Ammon's horn (tissue), 1 donor: ENCODE data around the gene HOXC4.
"Not testable (repeated sequence)": the region's sequence is repeated elsewhere in the genome, so short reads cannot be mapped to it uniquely, and the experiment has no call there.

Source experiments
- DNase-seq: peaks from one replicate; pipeline ENCODE4 v3.0.0-alpha.2; 2016; ENCODE audit warnings: low spot score

The HOXC4 gene

GRCh38 chr12:54058128-54058768 lies 4.6 kb downstream of the HOXC4 start:
- no peak for DNase-seq

- DNase-seq: no peak
Observed at GRCh38 chr12:54059668-54060067, 6.0 kb downstream of the HOXC4 start.

DNA sequence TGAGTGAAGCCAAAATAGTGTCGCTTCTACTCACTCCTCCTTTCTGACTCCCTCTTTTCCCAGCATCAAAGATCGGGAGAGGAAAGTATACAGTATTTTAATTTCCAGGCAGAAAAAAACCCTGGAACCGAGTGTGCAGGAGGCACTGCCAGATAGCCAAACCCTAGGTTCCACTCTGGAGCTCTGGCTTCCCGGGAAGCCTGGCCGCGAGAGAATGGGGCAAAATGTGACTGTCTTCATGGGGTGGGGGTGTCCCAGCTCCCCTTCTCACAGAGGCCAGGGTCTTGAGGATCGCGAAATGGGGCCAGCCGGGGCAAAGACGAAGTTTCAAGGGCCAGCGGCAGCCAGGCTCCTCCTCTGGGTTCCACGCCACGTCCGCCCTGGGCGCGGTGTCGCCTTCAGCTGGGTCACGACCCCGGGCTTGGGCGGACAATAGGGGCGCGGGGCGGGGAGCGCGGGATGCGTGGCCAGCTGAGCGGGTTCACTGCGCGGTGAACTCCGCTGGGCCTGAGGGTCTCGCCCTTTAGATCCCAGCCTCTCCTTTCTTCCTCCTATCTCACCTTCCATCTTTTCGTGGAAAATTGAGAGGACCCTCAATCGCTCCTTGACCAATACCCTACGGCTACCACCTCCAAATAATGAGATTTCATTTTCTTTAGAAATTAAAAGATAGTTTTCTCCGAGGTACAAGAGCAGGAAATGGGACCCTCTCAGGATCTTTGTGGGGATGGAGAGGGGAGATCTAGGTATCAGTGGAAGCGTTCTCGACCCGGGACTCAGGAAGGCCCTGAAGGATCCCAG lies 6.7 kb downstream of the HOXC4 start:
- DNase-seq: no peak

GRCh38 chr12:54060975-54061778 lies 7.5 kb downstream of the HOXC4 start:
- no peak for DNase-seq

DNA sequence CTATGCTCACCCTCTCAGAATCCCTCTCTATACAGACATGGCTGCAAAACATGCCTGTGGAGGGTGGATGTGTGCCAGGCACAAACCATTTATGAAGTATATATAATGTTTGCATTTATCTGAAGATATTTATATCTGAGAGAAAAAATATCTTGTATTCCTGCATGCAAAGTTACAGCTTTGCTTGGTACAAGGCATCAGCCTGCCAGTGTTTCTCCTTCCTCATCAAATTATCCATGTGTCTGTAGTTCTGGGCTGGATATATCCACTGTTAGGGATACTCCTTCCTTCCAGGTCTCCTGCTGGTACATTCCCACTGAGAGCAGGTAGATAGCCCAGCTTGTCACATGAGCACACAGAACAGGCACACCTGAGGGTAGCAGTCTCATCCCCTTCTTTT lies 12.0 kb downstream of the HOXC4 start:
- DNase-seq: no peak

DNA sequence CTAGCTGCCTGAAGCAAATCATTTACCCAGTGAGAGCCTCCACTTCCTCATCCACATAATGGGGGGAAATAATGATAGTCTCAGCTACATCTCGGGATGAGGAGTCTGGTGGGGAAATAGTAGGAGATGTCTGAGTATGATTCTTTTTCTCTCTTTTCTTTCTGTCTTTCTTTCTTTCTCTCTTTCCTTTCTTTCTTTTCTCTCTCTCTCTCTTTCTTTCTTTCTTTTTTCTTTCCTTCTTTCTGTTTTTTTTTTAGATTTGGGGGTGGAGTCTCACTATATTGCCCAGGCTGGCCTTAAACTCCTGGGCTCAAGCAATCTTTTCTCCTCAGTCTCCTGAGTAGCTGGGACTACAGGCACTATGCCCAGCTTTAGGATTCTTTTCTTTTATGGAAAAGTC lies 12.8 kb downstream of the HOXC4 start:
- DNase-seq: no peak

DNA sequence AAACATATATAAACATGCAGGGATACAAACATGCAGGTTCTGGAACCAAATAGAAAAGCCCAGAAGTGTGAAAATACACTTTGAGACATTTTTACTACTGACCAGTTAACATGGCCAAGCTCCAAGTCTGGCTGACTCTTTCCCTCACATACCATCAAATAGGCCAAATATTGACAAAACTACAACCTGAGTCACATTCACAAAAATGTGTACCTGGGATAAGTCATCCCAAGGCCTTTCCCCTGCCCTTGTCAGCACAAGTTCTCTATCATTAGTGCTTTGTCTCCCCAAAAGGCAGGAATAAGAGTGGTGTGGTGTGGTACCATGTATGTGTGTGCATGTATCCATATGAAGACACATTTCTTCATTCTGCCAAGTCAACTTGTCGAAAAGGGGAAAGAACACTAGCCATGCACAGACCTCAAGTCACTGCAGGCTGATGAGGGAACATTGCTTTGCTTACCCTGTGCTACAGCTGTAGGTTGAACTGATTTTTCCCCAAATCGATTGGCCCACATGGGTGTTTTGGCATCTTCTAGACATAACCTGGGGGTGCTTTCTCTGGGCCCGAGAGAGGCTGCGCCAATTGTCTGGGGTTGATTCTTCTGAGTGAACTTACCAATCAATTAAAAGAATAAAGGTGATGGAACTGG lies 14.9 kb downstream of the HOXC4 start:
- no peak for DNase-seq

DNA sequence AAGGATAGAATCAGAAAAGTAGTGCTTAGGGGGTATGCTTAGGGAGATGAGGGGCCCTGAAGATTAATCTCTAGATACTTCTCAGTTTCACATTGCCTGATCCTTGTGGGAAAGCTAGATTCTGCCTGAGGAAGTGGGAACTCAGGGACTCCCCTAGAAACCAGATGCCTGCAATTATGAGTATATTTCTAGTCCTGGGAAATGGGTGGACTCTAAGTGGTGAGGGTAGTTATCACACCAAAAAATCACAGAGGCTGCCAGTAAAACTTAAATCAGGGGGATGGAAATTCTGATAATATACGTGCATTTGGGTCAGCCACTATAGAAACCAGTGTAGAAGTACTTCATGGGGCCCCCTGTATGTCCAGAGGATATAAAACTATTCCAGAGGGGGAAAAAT lies 18.3 kb downstream of the HOXC4 start:
- DNase-seq: no peak

DNA sequence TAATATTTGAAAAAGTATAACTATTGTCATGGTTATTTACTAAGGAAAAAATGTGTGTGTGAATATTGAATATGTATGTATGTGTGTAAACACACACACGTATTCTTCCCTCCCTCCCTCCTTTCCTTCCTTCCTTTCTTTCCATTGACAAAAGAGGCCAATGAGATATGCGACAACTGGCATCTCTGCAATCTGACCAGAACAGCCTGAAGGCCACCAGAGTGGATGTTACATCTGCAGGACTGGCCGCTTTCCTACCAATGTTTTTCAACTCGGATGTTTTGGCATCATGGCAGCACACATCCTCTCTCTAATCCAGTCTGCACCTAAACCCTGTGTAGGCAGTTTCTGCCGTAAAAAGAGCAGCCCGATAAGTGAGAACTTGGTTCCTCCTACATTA lies 20.7 kb downstream of the HOXC4 start:
- DNase-seq: no peak

DNA sequence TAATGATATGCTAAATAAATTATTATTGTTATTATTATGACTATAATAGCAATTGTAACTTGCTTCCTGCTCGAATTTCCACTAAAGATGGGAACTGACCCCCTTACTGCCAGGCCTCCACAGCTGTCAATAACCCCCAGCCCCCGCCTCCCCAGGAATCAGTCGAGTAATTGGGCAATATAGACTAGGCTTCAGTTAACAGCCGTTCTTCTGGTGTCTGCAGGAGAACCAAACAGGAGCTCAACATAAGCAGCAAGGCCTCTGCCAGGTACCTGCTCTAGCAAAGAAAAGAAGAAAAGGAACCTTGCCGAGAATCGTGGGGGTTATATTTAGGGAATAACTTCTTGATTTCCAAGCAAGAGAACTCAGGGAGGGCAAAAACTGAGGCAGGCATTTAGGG lies 21.8 kb downstream of the HOXC4 start:
- DNase-seq: no peak

DNA sequence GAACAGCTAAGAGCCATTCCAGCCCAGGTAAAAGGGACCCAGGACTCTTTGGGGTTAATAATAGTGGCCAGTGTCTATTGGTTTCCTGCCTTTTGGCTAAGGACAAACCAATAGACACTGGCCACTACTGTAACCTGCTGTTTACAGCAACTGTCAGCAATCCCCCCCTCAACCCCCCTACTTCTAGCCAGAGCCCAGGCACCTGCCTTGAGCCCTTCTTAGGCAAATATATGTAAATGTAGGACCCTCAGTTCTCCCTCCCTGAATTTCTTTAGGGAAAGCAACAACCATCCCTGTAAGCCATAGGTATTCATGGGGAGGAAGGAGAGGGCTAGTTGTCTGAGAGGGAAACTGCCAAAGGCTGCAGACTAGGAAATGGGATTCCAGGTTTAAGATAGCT lies 22.3 kb downstream of the HOXC4 start:
- DNase-seq: no peak

DNA sequence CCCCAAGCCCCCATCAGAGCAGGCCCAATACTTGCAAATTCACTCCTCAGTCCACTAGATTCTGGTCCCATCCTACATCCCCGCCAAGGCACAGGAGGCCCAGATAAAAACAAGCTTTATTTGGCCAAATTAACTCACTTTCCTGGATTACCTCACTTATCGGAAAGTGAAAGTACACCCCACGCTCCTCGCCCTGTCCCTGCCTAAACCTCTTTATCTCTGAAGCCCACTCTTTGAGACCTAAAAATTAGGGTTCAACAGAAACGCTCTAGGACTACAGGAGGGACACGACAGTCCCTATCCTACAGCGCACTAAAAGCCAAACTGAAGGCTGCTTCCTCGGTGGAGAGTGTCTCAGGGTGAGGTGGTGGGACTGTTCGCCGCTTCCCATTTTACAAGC lies 24.2 kb downstream of the HOXC4 start:
- DNase-seq: not testable (repeated sequence)

DNA sequence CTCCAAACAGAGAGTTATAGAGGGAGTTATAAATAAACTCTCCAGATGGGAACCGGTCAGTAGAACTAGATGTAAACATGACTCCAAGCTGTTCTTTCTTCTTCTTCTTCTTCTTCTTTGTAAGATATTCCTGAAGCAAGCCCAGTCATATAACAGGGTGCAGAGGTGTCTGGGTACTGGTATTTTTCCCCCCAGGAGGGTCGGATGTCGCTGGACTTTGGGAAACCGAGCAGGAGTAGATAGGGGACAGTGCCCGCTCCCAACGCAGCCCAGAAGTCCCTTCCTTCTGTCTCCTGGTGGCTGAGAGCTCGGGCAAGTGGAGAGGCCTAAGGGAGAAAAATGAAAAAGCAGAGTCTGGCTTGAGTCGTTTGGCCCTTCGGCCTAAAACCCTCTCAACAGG lies 25.5 kb downstream of the HOXC4 start:
- not testable (repeated sequence) for DNase-seq

- not testable (repeated sequence) for DNase-seq
Observed at GRCh38 chr12:54080008-54080924, 26.6 kb downstream of the HOXC4 start.

DNA sequence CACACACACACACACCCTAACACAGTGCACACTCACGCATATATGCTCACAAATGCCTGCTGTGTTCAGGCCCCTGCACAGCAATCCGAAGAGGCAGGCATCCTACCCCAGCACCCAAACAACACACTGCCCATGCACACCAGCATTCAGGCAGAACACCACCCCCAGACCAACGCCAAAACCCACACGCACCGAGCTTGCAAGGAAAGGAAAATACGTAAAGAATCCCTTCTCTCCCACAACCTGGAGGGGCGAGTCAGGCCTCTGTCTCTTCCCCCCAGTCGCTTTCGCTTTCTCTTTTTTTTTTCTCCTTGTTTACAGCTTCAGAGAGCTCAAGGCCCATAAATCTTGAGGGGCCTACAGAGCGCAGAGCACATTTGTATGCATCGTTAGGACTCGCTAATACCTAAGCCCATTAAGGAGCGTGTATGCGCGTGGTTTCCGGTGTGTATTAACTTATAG lies 27.4 kb downstream of the HOXC4 start:
- DNase-seq: not testable (repeated sequence)

GRCh38 chr12:54081581-54082396 lies 28.2 kb downstream of the HOXC4 start:
- not testable (repeated sequence) for DNase-seq

DNA sequence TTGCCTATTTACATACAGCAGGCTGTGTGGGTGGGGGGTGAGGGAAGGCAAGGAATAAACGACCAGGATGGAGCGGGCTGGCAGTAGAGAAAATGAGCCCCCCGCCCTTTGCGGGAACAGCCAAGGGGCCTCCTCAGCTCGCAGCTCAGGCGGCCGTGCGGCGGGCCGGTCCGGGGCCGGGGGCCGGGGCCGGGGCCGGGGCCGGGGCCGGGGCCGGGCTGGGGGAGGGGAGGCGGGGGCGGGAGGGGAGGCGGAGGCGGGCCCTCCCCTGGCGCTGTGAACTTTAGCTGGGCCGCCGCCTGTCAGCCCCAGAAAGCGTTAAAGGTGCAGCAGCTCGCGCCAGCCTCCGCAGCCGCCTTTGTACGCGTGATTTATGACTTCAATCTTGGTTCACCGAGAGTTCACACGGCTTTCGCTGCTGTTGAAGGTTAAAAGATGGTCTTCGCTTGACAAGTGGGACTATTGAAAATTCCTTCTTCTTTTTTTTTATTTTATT lies 28.8 kb downstream of the HOXC4 start:
- no peak for DNase-seq

DNA sequence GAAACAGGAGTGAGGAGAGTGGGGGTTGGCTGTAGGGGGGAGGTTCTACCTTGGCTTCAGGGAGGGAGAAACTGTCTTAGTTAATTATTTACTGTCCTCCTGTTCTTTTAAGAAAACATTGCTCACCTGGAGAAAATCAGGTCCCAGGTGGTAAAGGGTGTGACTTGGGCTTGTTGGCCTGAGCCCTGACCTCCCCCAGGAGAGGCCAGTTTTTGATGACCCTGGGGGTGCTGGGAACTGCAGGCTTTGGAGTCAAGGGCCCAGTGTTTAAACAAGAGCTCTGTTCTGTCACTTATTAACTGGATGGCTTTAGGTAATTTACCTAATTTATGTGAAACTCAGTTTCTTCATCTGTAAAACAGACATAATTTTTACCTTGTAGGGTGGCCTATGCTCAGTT lies 34.4 kb downstream of the HOXC4 start:
- not testable (repeated sequence) for DNase-seq

- DNase-seq: not testable (repeated sequence)
Observed at GRCh38 chr12:54089465-54089864, 35.8 kb downstream of the HOXC4 start.

- not testable (repeated sequence) for DNase-seq
Observed at GRCh38 chr12:54090312-54090711, 36.7 kb downstream of the HOXC4 start.
